GM20431 (cell line): Measurements from ENCODE around the gene TMEM131L.
"Not testable (repeated sequence)": the region's sequence is repeated elsewhere in the genome, so short reads cannot be mapped to it uniquely, and the experiment has no call there.

Experiments used
- in situ Hi-C: fragments of 300-500 bp; cut with MseI, MboI; formaldehyde crosslinking; loops from one replicate; pipeline ENCODE4 v1.15.0; 2020; ENCODE audit warnings: low sequenced_read_pairs; ENCODE audit not compliant: unreplicated experiment

The TMEM131L gene

GRCh38 chr4:153663667-153664066 is 197.5 kb downstream of the TMEM131L start:
- in situ Hi-C loops, result no loop called here

GRCh38 chr4:153666505-153666904 is 200.3 kb downstream of the TMEM131L start:
- in situ Hi-C loops, result not testable (repeated sequence)

GRCh38 chr4:153668647-153669046 is 202.5 kb downstream of the TMEM131L start:
- in situ Hi-C loops, result no loop called here

GRCh38 chr4:153669838-153670237 is 203.7 kb downstream of the TMEM131L start:
- in situ Hi-C loops, result no loop called here

- in situ Hi-C loops, result no loop called here
These were observed 210.3 kb downstream of the TMEM131L start for GRCh38 chr4:153676486-153676885.

GRCh38 chr4:153676984-153677383 is 210.8 kb downstream of the TMEM131L start:
- in situ Hi-C loops, result no loop called here

GRCh38 chr4:153679486-153679885 is 213.3 kb downstream of the TMEM131L start:
- in situ Hi-C loops, result no loop called here

GRCh38 chr4:153683763-153684181 is 217.6 kb downstream of the TMEM131L start:
- in situ Hi-C loops, result no loop called here

- in situ Hi-C loops, result no loop called here
These were observed 218.2 kb downstream of the TMEM131L start, which contains the start of gene TLR2 for GRCh38 chr4:153684182-153684970. TSS of gene TLR2 (plus strand) at chr4:153684280. CDS start at chr4:153702908, 18,628 bp downstream.

- in situ Hi-C loops, result no loop called here
These were observed 218.8 kb downstream of the TMEM131L start for GRCh38 chr4:153684971-153685371.
